OCI-LY3 (cell line): ENCODE results near the gene ZSCAN25.

Experiments
- CTCF ChIP-seq: fragments of 200-600, 300-600 bp; sonication (generic); IDR thresholded peaks from 2 replicates; pipeline ENCODE4 v1.5.1; 2014; ENCODE audit warnings: antibody characterized with exemption, low read length, low read depth
- EZH2phosphoT487 ChIP-seq: fragments of 200-600 bp; shearing (Covaris generic); IDR thresholded peaks from 2 replicates; pipeline ENCODE4 v1.6.1; 2018; ENCODE audit warnings: antibody characterized with exemption, mixed run types, low read depth

- no peak for TF ChIP-seq CTCF
- no peak for TF ChIP-seq EZH2phosphoT487
These were observed 37.3 kb upstream of the ZSCAN25 start for GRCh38 chr7:99579281-99579955.
